ENCODE results near the gene CPNE5. TPM values are rescaled to one million over a fixed set of nuclear protein-coding genes. Genes with fewer than 3 reads are reported as not detected.
A peak's percentile ranks its signal among the peaks of the same experiment; 100 is the strongest.

Gene CPNE5
- total RNA-seq, 1 donor from 2014 or later = not detected

GRCh38 chr6:36871686-36872085 lies 32.4 kb upstream of the CPNE5 start:
- no peaks in the 10 kb centered on the region for H3K27me3 Mint-ChIP-seq (ENCODE audit: low read depth)
- TF ChIP-seq CTCF (IDR thresholded peaks at IDR 0.05) = no peak
- peaks cover 17% of the 10 kb centered on the region for H3K36me3 Mint-ChIP-seq (ENCODE audit: low read depth)
- no peak overlapping the region for H3K27ac Mint-ChIP-seq (ENCODE audit: unreplicated experiment)
- no peaks in the 10 kb centered on the region for H3K9me3 Mint-ChIP-seq (ENCODE audit: low read depth)
- H3K4me1 Mint-ChIP-seq (ENCODE audit: low read depth) = peaks cover 21% of the 10 kb centered on the region
- DNase-seq (ENCODE audit: low spot score) = no peak
- no peak overlapping the region for H3K4me3 Mint-ChIP-seq (ENCODE audit: unreplicated experiment)

DNA sequence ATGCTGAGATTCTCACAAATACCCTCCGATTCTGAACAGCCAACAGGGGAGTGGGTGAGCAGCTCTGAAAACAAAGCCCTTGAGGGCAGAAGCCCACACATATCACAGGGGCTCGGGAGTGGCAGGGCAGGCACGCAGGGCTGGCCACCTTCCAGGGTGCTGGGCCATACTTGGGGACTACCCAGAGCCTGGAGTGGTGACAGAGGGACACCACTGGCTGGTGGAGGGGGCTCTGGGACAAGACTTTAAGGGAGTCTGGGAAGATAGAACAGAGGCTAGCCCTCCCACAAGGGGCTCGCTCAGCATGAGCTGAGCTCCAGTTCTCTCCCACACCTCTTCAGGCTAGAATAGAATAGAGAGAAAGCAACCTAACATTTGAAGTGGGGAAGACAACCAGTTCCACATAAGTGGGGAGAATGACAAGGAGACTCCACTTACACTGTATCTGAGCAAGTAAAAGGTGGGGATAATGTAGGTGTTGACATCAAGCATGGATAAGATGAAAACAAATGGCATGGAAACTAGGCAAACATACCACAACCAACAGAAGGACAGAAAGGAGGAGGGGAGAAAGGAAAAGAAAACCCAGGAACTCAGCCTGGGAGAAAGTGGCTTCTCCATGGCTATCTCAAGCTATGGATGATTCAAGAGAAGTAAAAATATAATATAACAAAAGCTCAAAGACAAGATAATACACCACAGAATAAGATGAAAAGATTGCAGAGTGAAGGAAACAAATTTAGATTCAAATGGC lies 28.4 kb upstream of the CPNE5 start:
- Mint-ChIP-seq H3K4me3 (ENCODE audit: unreplicated experiment) (no peak overlapping the region), H3K9me3 (ENCODE audit: low read depth) (no peaks in the 10 kb centered on the region), H3K27ac (ENCODE audit: unreplicated experiment) (peak overlapping the region; percentile 14), H3K36me3 (ENCODE audit: low read depth) (peaks cover 30% of the 10 kb centered on the region), H3K27me3 (ENCODE audit: low read depth) (no peaks in the 10 kb centered on the region), H3K4me1 (ENCODE audit: low read depth) (no peaks in the 10 kb centered on the region)
- DNase-seq (ENCODE audit: low spot score) = no peak
- no peak for TF ChIP-seq CTCF (IDR thresholded peaks at IDR 0.05)

GRCh38 chr6:36865835-36866234 lies 26.6 kb upstream of the CPNE5 start:
- H3K4me1 Mint-ChIP-seq (ENCODE audit: low read depth) = no peaks in the 10 kb centered on the region
- TF ChIP-seq CTCF (IDR thresholded peaks at IDR 0.05) = no peak
- H3K27ac Mint-ChIP-seq (ENCODE audit: unreplicated experiment) = no peak overlapping the region
- H3K27me3 Mint-ChIP-seq (ENCODE audit: low read depth) = no peaks in the 10 kb centered on the region
- no peaks in the 10 kb centered on the region for H3K9me3 Mint-ChIP-seq (ENCODE audit: low read depth)
- no peak for DNase-seq (ENCODE audit: low spot score)
- no peak overlapping the region for H3K4me3 Mint-ChIP-seq (ENCODE audit: unreplicated experiment)
- H3K36me3 Mint-ChIP-seq (ENCODE audit: low read depth) = peaks cover 29% of the 10 kb centered on the region

- H3K9me3 Mint-ChIP-seq (ENCODE audit: low read depth) = no peaks in the 10 kb centered on the region
- peaks cover 21% of the 10 kb centered on the region for H3K36me3 Mint-ChIP-seq (ENCODE audit: low read depth)
- DNase-seq (ENCODE audit: low spot score) = no peak
- no peak overlapping the region for H3K27ac Mint-ChIP-seq (ENCODE audit: unreplicated experiment)
- H3K4me1 Mint-ChIP-seq (ENCODE audit: low read depth) = peaks cover 4% of the 10 kb centered on the region
- no peak overlapping the region for H3K4me3 Mint-ChIP-seq (ENCODE audit: unreplicated experiment)
- H3K27me3 Mint-ChIP-seq (ENCODE audit: low read depth) = no peaks in the 10 kb centered on the region
- TF ChIP-seq CTCF (IDR thresholded peaks at IDR 0.05) = no peak
Observed at GRCh38 chr6:36863670-36864540, 24.7 kb upstream of the CPNE5 start.

DNA sequence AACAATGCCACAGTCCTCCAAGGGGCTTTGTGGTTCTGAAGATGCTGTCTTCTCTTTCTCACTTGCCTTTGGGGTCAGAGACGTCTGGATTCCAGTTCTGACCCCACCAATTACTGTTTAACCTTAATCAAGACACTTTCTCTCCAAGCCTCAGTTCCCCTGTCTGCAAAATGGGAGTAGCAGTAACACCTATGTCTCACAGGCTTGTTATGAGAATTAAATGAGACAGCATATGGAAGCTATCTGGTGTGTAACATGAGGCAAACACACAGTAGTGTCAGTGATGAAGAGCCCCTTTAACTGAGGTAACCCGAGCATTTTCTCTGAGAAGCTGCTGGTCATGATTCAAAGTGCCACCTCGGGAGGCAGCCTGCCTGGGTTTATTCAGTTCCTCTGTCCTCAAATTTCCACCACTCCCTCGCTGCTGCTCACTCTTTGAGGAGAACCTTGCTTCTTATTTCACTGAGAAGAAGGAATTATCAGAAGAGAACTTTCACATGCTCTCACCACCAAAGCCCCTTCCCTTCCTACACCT lies 23.7 kb upstream of the CPNE5 start:
- no peak overlapping the region for H3K27ac Mint-ChIP-seq (ENCODE audit: unreplicated experiment)
- no peaks in the 10 kb centered on the region for H3K9me3 Mint-ChIP-seq (ENCODE audit: low read depth)
- no peak overlapping the region for H3K4me3 Mint-ChIP-seq (ENCODE audit: unreplicated experiment)
- no peaks in the 10 kb centered on the region for H3K27me3 Mint-ChIP-seq (ENCODE audit: low read depth)
- no peak for TF ChIP-seq CTCF (IDR thresholded peaks at IDR 0.05)
- peaks cover 12% of the 10 kb centered on the region for H3K4me1 Mint-ChIP-seq (ENCODE audit: low read depth)
- peaks cover 18% of the 10 kb centered on the region for H3K36me3 Mint-ChIP-seq (ENCODE audit: low read depth)
- no peak for DNase-seq (ENCODE audit: low spot score)
